Effector CD4-positive, alpha-beta T cell (primary cell): Measurements from ENCODE around the gene ZGPAT.

Experiments used
- DNase-seq: peaks from one replicate; pipeline ENCODE4 v3.0.0-alpha.2; 2020

Gene ZGPAT

GRCh38 chr20:63679799-63680305 lies 28.0 kb upstream of the ZGPAT start:
- DNase-seq, result no peak

- no peak for DNase-seq
These were observed 27.4 kb upstream of the ZGPAT start for GRCh38 chr20:63680427-63680826.

DNA sequence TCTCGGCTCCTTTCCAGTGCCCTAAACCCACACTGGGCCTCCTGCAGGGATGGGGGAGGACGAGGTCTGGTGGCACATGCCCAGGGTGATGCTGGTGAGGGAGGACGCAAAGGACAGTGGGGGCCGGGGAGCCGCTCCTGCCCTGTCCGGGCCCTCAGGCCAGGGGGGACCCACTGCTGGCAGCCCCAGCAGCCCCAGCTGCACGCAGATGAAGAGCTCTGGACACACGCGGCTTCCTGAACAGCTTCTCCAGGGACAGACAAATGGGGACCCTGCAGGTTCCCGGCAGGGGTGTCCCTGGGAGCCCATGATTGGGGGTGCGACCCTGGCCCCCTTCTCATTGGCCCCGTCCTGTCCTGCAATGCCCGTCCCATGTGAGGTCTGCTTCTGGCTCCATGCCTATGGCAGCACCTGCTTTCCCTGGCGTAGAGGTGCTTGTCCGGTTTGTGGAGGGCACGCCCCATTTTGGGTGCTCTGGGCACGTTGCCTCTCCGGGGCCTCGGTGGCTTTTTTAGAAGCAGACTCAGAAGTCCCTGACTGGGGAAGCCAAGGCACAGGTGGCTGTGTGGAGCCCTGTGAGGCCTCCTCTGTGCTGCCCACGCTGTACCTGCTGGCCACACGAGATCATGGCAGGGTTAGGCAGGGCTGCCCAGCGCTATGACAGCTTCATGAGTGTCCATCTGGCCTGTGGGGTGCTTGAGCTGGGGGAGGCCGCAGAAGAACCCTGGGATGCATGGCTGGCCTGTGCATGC lies 26.8 kb upstream of the ZGPAT start:
- DNase-seq, result no peak

DNA sequence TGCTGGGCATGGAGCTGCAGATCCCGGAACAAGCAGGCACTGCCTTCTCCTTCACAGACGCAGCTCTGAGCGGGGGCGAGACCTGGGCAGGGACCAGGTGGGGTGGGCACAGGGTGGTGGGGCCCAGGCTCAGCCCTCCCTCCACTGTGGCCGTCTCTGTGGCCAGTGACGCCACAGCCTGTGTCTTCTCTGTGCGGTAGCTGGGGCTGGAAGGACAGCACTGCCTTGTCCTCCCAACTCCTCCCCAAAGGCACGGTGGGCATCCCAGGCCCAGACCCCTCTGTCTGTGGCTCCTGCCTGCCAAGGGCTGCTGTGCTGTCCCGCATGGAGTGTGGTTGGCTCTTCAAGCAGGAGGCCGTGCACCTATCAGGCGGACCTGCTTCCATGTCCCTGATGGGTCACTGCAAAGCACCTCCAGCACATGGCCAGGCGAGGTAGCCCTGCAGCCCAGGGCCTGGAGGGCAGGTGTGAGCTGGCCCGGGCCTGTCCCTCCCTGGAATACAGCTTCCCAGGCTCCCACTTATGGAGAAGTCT lies 26.2 kb upstream of the ZGPAT start:
- DNase-seq, result no peak

- no peak for DNase-seq
These were observed 25.3 kb upstream of the ZGPAT start for GRCh38 chr20:63682384-63683139.

DNA sequence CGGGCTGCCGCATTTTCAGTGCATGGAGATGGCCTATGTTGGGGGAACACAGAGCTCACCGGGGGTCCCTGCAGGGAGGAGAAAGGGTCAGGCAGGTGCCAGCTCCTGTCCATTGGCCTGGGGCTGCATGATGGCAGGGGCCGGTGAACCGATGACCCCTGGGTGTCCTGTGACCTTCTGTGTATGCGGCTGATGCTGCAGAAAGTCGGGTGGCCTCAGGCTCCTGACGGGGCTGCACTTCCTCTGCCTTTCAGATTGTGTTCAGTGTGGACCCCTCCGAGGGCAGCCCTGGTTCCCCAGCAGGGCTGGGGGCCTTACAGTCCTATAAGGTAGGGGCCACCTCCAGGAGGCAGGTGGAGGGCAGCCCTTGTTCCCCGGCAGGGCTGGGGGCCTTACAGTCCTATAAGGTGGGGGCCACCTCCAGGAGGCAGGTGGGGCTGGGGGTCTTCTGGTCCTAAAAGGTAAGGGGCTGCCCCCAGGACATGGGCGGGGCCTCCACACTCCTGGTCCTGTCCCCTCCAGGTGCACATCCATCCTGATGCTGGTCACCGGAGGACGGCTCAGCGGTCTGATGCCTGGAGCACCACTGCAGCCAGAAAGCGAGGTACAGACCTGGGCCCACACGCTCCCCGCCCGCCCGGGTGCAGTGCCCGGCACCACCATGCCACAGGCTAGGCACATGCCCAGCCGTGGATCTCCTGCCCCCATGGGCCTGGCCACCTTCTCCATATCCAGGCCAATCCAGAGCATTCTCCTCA lies 22.4 kb upstream of the ZGPAT start:
- DNase-seq, result no peak

DNA sequence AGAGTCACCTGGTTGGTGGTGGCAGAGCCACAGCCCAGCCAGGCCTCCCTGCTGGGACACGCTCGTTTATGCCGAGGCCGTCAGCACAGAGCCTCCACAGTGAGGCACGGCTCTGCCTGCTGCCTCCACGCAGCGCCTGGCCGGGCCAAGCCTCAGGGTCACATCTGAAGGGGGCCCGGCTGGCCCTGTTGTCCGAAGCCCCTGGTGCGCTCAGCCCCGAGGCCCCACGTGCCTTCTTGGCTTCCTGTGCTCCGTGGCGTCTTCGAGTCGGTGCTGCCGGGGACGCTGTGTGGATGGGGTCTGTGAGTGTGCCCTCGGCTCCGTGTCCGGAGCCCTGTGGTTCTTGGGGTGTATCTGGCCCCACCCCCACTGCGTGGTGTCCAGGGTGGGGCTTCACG lies 21.7 kb upstream of the ZGPAT start:
- no peak for DNase-seq

DNA sequence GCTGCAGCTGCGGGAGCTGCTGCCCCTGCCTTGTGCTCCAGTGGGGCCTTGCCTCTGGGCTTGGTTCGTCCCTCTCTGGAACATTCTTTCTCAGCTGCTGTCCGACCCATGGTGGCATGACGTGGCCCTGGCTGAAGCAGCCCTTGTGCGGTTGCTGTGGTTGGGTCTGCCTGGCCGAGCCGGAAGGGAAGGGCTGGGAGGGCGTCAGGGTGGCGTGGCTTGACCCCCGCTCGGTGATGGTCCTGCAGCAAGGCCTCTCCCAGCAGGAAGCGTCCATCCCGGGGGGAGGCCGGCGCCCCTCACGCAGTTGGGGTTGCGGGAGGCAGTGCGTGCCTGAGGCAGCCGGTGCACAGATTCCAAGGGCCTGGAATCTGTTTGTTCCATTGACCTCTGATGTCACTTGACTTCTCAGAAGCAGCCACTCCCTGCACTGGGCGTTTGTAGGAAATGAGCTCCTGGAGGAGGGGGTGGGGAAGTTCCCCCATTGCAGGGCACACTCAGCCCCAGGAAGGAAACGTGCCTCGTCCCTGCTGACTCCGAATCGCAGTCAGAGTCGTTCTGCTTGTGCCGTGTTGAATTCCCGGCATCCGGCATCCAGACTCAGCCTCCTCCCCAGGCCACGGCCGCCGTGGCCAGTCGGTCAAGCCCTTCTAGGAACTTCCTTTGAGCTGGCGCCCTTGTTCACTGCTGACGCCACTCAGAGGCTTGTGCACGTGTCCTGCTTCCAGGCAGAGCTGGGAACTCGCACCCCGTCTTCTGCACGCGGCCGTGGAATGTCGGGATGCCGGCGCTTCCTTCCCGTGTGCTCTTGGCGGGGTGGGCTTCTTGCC lies 21.1 kb upstream of the ZGPAT start:
- no peak for DNase-seq

GRCh38 chr20:63687419-63688178 lies 20.2 kb upstream of the ZGPAT start:
- DNase-seq, result no peak

DNA sequence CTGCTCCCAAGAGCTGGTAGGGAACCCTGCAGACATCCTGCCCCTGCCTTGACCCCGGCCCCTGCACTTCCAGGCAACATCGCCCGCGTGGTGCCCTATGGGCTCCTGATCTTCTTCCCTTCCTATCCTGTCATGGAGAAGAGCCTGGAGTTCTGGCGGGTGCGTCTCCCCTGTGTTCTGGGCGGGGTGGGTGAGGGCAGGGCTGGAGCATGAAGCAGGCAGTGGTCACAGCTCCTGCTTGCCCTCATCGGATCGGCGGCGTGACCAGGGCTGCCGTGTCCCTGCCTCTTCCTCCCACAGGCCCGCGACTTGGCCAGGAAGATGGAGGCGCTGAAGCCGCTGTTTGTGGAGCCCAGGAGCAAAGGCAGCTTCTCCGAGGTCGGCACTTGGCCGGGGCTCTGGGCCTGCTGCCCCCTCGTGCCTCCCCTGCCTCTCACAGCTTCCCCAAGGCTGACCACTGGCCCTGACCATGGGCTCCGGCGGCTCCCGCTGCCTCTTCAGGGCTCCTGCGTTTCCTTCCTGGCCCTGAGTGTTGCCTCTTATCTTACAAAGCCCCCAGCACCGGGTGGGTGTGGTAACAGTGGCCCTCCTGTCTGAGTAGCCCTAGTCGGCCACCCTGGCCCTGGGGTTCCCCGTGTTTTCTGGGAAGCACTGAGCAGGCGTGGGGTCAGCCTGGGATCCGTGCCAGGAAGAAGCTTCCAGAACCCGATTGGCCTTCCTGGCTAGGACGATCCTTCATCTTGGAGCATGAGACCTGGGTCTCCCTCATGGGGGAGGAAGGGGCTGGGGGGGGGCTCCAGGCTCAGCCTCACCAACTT lies 19.4 kb upstream of the ZGPAT start:
- no peak for DNase-seq

DNA sequence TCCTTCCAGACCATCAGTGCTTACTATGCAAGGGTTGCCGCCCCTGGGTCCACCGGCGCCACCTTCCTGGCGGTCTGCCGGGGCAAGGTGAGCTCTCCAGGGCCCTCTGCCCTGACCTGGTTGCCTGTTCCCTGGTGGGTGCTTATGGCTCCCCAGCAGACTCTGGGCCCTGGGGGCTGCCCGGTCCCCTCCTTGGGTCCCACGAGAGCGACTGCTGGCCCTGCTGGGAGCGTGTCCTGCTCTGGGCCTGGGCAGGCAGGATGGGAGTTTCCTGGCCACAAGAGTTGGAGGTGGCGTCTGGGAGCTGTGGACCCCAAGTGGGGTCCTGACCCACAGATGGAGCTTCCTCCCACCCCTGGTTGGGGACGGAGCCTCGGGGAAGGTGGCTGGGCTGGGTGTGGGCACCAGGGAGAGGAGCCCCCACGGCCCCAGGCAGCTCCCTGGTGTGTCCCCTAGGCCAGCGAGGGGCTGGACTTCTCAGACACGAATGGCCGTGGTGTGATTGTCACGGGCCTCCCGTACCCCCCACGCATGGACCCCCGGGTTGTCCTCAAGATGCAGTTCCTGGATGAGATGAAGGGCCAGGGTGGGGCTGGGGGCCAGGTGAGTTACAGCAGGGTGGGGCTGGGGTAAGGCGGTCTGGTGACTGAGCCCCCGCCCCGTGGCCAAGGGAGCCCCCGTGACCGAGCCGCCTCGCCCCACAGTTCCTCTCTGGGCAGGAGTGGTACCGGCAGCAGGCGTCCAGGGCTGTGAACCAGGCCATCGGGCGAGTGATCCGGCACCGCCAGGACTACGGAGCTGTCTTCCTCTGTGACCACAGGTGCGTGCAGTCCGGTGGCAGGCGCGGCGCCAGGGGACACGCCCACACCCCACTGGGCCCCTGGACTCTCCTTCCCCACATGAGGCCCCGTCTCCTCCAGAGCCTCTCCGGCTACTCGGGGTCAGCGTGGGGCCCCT lies 18.5 kb upstream of the ZGPAT start:
- no peak for DNase-seq

GRCh38 chr20:63690003-63690897 lies 17.6 kb upstream of the ZGPAT start:
- DNase-seq, result no peak

DNA sequence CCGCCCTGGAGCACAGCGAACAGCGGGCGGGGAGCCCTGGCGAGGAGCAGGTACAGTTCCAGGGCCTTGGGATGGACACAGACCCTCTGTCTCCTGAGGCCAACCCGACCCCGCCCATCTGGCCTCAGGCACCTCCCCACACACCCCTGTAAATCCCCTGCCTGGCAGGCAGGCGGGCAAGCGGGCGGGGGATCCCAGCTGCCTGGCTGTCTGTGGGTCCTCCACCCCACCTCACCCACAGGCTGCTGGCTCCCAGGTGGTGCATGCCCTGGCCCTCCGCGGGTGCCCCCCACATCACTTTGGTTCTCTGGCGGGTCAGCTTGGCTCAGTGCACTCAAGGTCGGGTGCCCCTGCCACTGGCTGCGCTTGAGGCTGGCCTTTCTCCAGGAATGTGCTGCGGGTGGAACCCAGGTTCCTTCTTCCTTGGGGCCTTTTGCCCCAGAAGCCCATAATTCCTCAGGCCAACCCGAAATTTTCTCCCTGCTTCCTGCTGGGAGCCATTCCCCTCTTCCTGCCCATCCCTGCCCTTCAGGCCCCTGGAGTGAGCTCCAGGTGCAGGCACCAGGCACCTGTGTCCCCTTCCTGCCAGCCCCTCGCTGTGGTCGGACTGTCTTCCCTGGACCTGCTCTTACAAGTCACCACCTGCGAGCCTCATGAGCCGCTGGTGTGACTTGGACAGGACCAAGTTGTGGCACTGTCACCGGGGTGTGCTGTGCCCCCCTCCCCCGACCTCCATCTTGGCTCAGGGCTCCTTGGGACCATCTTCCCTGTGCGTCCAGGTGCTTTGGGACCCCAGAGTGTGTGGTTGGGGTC lies 16.7 kb upstream of the ZGPAT start:
- DNase-seq, result no peak

DNA sequence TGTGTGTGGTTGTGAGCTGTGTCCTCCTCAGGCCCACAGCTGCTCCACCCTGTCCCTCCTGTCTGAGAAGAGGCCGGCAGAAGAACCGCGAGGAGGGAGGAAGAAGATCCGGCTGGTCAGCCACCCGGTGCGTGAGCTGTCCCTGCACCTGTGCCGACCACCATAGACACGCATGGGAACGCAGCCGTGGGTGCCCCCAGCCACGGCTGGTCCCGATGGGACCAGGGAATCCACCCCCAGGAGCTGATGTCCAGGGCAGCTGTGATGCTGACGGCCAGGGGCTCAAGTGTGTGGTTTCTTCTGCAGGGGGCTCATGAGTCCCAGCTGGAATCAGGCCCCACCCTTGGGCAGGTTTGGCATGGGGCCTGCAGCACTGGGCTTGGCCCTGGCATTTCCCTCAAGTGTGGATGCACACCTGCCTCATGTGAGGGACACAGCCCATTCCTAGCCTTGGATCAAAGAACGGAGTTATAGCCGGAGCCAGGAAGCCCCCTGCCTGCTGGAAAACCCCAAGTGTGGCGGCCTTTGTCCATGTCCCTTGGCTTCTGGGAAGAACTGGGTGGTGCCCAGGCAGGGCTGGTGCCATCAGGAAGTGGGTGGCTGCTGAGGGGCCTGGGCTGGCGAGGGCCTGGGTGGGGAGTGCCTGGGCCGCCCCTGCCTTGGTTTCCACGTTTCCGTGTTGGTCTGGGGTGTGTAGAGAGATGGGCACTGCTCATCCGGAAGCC lies 16.0 kb upstream of the ZGPAT start:
- DNase-seq, result no peak

DNA sequence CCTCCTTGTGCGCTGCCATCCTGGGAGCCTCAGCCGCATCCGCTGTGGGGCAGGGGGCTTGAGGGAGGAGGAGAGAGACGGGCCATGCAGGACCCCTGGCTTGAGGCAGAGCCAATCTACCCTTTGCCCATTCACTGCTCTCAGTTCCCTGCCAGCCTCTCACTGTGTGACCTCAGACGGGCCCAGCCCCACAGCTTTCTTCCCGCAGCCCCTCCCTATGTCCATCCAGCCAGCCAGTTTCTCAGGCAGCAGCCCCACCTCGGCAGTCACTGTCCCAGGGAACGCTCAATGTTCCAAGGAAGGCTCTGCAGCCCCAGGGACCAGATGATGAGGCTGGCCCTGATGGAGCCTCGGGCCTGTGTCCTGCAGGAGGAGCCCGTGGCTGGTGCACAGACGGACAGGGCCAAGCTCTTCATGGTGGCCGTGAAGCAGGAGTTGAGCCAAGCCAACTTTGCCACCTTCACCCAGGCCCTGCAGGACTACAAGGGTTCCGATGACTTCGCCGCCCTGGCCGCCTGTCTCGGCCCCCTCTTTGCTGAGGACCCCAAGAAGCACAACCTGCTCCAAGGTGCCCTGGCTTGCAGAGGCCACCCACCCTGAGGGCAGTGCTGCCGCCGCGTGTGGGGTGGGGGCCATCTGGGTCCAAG lies 15.3 kb upstream of the ZGPAT start:
- DNase-seq, result no peak

DNA sequence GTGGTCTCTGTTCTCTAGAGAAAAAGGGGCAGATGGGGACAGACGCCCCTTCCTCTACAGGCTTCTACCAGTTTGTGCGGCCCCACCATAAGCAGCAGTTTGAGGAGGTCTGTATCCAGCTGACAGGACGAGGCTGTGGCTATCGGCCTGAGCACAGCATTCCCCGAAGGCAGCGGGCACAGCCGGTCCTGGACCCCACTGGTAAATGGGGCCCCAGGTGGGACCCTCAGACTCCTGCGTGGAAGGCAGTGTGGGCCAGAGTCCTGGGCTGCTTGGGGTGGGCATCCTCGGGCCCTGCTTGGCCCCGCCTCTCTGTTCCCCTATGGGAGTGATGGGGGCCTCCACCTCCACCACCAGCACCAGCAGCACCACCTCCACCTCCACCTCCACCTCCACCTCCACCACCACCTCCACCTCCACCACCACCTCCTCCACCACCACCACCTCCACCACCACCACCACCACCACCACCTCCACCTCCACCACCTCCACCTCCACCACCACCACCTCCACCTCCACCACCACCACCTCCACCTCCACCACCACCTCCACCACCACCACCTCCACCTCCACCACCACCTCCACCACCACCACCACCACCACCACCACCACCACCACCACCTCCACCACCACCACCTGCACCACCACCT lies 14.6 kb upstream of the ZGPAT start:
- no peak for DNase-seq
